GM21515 (cell line): ENCODE data around the gene ACACA.

ENCODE experiments used
- ATAC-seq: cut with Tn5 transposase; IDR thresholded peaks from one replicate; pipeline ENCODE4 v1.9.1; 2021; ENCODE audit not compliant: unreplicated experiment

ACACA gene

DNA sequence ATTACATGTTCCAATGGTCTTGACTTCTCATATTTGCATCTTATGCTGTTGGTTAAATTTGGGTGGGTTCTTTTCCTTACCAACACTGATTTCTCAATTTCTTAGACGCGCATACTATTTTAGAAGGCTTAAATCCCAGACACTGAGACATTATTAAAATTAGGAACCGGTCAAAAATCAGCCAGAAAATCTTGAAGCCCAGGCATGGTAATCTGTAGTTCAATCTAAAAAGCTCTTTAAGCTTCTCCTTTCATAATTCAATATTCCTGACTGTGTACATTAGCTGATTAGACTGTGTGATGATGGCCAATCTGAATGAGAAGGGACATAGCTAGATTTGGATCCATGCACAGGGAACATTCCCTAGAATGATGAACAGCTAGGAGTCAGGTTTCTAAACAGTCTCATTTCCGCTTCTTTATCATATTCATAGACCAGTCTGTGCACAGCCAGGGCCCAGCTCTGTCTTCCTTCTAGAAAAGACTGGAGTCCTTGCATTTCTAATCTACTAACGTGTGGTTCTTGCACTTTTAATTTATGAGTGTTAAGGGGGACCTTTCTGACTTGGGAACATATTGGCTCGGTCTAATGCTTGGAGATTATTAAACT, 268.6 kb downstream of the ACACA start:
- no peak for ATAC-seq

GRCh38 chr17:37137070-37137610, 269.5 kb downstream of the ACACA start:
- no peak for ATAC-seq

- no peak for ATAC-seq
Measured at GRCh38 chr17:37135576-37135975, 271.1 kb downstream of the ACACA start.

DNA sequence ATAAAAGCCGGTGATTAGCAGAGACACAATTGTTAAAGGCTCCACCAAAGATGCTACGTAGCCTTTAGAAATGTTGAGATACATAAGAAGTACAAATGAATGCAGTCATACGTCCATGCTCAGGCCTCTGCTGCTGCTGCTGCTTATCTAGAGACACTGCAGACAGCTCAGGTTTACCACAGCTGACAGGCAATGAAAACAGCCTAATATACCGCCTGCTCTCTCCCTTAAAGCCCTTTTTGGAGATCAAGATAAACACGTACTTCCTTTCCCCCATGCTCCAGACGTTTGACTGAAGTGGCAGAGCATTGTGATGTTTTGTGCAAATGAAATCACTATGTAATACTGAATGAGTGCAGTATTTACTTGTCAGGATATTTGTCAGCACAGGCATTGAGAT, 272.6 kb downstream of the ACACA start:
- no peak for ATAC-seq

DNA sequence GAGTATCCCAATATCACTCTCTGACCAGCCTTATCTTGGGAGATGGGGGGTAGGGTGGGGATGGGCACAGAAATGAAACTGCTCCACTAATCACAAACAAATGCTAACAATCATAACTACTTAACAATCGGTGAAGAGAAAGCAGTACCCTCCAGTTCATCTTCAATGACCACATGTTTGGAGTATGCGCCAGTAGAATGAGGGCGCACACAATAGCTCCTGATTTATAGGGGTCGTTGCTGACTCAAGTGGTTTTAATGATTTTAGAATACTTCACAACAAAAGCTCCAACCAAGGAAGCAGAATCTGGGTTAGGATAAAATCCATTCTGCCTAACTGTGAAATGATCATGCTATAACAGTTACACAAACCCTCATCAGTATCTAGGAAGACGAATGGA, 273.5 kb downstream of the ACACA start:
- ATAC-seq: no peak

DNA sequence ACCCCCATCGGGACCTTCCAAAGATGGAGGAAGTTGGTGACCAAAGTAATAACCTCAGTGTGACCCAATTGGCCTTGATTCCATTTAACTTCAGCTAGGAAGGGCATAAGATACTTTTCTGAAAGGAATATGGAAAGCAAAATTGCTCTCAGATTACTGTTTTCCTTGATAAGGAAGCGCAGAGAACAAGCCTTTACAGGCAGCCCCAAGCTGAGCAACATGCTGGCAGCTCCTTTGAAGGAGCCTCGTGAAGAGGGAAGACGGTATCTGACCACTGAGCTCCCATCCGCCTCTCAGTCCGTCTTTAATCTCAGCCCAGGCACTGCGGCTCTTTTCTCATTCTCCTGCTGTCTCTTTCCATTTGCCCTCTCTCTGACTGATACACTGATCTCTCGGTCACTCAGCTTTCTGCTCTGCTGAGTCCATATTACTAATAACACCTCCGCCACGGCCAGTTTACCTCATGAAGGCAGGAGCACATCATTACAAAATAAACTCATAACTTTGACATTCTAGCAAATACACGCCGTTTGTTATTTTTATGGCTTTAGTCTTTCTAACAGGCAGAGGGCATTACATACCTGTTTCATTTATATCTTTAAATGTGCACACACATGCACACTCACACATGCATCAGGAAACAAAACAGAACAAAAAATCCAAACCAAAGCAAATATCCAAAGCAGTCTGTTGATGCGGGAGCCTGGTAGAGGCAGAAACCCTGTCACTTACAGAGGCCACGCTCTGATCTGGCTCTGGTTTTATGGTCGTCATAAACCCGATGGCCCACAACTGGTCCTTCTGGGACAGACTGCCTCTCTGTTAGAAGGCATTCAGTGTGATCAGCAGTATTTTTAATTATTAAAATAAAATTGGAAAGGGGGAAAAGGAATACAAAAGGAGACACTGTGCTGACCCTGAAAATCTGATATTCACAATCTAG, 274.7 kb downstream of the ACACA start:
- no peak for ATAC-seq

DNA sequence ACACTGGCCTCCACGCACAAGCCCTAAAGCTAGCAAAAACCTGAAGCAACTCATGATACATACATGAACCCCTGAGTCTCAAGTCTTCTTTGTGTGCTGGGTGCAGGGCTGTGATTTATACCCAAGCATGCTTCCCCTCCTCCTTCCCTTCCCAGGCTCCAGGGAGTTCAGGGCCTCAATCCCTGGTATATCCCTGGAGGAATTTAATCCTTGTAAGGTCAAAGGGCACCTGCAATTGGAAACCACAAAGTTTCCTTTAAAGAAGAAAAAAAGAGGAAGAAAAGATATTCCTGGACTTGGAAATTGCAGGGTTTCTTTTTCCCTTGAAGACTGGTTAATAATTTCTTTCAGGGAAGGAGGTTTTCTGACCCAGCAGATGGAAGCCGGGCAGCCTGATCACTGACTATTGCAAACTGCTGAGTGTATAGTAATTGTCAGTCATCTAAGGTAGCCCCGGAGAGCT, 275.6 kb downstream of the ACACA start:
- no peak for ATAC-seq

GRCh38 chr17:37124821-37125173, 281.8 kb downstream of the ACACA start:
- no peak for ATAC-seq

GRCh38 chr17:37123941-37124820, 282.5 kb downstream of the ACACA start:
- ATAC-seq: no peak

- no peak for ATAC-seq
Measured at GRCh38 chr17:37123386-37123785, 283.2 kb downstream of the ACACA start.

- ATAC-seq: no peak
Measured at GRCh38 chr17:37121616-37122015, 285.0 kb downstream of the ACACA start.

GRCh38 chr17:37118366-37119137, 288.1 kb downstream of the ACACA start:
- ATAC-seq: no peak

DNA sequence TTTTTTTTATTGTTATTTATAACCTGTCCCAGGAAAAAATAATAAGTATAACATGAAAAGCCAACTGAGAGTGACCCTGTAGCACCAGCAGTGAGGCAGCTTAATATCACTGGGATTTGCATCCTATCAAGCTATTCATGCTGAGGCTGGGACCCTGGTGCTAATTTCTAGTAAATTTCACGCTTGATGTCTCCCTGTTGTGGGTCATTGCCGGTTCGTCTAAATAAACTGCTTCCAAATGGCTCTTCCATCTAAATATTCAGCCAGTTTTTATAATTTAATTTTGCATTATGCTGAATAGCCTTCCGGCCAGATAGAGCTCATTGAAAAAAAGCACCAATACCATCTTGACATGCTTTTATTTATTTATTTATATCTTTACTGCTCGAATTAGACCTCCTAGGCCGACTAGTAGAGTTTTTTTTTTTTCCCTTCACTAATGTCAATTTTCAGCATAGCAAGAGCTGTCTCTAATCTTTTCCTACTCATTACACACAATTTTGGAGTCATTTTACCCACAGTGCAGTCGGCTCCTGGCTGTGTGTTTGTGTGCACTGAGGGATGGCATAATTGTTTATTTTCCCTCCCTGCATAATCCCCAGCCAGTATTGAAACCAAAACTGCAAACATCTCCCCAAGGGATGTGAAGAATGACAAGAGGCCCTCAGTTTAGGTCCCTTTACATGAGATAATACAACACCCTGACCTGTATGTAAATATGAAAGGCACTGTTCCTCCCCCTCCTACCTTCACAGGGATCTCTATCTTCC, 289.1 kb downstream of the ACACA start:
- no peak for ATAC-seq

DNA sequence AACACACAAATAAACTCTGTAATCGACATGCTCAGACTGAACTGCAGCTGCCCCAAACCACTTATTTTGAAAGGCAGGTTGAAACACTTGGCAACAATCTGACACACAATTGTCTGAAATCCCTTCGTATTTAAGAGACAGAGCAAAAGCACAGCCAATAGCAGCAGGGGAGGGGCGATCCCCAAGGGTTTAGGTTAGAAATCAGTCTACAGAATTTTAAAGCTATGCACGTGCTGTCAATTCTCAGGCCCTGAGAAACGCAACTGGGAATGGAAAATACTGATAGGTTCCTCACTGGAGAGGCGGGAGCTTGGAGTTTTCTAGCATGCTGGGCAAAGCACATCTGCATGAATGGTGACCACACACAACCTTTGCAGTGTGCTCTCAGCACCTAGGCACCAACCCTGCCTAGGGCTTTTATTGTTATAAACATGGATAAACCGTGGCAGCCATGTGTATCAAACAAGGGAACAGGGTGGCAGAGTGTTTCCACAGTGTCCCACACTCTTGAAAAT, 289.9 kb downstream of the ACACA start:
- ATAC-seq: no peak

DNA sequence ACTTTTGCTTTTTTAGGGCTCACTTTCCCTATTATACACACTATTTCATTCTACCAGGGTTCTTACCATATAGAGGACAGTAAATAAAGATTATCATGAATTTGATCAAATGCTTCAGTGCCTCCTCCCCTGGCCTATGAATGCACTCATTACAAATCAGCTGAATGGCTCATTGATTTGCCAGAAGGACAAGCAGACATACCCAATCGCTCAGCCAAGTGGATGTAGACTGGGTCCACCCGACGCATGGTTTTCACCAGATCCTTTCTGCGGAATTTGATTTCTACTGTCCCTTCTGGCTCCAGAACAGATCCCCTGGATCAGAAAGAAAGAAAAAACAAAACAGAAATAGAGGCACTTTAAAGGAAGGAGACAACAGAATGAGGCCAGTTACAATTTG, 295.3 kb downstream of the ACACA start:
- no peak for ATAC-seq

DNA sequence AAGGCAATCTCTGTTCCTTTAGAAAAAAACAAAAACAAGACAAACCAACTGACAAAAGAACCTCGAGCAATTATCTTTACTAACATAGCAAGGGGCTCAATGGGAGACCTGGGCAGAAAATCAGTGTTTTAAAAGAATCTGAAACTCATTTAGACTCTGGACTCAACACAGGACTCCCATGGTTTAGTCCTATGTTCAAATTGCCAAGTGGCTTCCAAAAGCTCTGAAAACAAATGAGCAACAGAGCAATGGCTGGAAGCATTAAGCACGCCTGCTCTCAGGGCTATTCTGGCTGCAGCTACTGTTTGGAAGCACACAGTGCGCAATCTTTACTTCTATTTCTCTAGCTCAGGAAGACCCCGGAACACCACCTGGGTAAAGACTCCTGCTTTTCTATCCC, 295.9 kb downstream of the ACACA start:
- ATAC-seq: no peak

DNA sequence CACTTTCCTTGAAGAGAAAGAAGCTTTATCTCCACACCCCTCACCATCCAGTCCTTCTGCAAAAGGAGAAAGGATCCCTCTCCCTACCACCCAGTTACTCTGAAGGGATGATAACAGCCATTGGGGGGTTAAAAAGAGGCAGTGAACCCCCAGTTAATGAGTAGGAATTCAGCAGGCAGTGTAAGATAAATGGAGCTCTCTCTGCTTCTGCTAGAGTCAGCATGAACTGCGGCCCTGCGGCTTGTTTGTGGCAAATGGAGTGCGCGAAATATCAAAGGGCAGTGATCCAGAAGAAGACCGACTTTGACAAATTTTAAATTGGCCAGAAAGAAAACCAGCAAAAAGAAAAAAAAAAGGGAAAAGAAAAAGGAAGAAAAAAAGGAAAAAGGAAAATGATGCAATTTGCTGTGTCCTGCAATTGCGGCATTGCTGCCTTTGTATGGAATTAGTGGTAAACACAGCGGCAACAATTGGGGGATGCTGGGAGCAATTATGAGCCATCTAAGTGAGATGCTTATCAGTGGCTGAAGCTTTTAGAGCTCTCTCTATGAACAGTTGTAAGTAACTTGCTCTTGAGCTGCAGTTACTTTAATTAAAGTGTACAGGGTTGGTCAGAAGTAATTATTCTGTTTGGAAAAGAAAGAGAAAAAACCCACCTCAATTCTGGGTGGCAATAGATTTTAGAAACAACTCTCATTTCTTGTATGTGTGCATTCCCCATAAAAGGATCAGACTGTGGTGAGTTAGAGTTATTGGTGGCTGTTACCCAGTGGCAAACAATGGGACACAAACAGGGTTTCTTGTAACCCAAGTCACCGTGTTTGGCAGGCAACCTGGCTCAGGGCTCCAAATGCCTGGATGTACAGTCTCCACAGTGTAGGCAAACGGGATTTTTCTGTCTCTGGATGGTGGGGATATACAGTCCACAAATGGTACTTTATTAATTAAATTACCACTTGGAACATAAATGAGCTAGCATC, 296.6 kb downstream of the ACACA start:
- no peak for ATAC-seq

GRCh38 chr17:37109106-37109505, 297.5 kb downstream of the ACACA start:
- no peak for ATAC-seq
